GM12874 (cell line): Measurements from ENCODE around the gene EPO.

Experiments
- TF ChIP-seq, protein P1 (sequence below): IDR thresholded peaks from 2 replicates; pipeline ENCODE4 v1.5.1; 2011; ENCODE audit warnings: low read depth, mild to moderate bottlenecking, control low read depth, low read length, moderate library complexity; ENCODE audit not compliant: insufficient read depth

The EPO gene

GRCh38 chr7:100765250-100765649 is 45.0 kb downstream of the EPO start:
- TF ChIP-seq, protein P1, sequence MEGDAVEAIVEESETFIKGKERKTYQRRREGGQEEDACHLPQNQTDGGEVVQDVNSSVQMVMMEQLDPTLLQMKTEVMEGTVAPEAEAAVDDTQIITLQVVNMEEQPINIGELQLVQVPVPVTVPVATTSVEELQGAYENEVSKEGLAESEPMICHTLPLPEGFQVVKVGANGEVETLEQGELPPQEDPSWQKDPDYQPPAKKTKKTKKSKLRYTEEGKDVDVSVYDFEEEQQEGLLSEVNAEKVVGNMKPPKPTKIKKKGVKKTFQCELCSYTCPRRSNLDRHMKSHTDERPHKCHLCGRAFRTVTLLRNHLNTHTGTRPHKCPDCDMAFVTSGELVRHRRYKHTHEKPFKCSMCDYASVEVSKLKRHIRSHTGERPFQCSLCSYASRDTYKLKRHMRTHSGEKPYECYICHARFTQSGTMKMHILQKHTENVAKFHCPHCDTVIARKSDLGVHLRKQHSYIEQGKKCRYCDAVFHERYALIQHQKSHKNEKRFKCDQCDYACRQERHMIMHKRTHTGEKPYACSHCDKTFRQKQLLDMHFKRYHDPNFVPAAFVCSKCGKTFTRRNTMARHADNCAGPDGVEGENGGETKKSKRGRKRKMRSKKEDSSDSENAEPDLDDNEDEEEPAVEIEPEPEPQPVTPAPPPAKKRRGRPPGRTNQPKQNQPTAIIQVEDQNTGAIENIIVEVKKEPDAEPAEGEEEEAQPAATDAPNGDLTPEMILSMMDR: no peak

DNA sequence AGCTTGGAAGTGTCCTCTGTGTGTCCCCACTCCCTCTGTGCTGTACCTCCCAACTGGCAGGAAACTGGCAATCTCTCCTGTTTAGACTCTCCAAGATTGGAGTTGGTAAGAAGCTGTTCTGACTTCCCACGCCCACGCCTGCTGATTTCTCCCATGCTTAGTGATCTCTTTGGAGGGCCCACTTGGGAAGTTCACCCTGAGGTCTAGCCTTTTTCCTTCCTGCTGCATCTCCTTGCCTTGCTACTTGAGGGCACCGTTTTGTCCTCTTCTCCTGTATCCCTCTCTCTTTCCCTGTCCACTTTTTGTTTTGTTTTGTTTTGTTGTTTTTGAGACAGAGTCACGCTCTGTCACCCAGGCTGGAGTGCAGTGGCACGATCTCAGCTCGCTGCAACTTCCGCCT is 48.5 kb downstream of the EPO start:
- TF ChIP-seq, protein P1: no peak
